HCT116 (cell line): Measurements from ENCODE around the gene SFXN2.

ENCODE experiments used
- EZH2 ChIP-seq: fragments of 200-600 bp; sonication (generic); IDR thresholded peaks from 2 replicates; pipeline ENCODE4 v1.6.1; 2017; ENCODE audit warnings: antibody characterized with exemption, mixed run types
- EZH2phosphoT487 ChIP-seq: fragments of 200-600 bp; IDR thresholded peaks from 2 replicates; pipeline ENCODE4 v1.6.1; 2018; ENCODE audit warnings: antibody characterized with exemption, borderline replicate concordance
- POLR2A ChIP-seq: IDR thresholded peaks from 2 replicates; pipeline ENCODE4 v1.7.0; 2011; ENCODE audit warnings: borderline replicate concordance; ENCODE audit not compliant: insufficient read depth, insufficient read length; ENCODE audit errors: extremely low read depth
- SP1 ChIP-seq: IDR thresholded peaks from 2 replicates; pipeline ENCODE4 v1.6.1; 2012; ENCODE audit warnings: low read depth
- TF ChIP-seq, protein P1 (sequence below), 3 experiments: fragments of 200-600 bp in 1 of 3; sonication (generic) in 1 of 3; IDR thresholded peaks in 2 of 3; conservative IDR thresholded peaks in 1 of 3; 2 replicates each; pipeline ENCODE4 v1.5.1; 2012 to 2017; ENCODE audit warnings: low read depth in 2 of 3, low read length in 2 of 3, antibody characterized with exemption in 1 of 3, borderline replicate concordance in 1 of 3, control low read depth in 1 of 3, mild to moderate bottlenecking in 1 of 3, mixed read lengths in 1 of 3, mixed run types in 1 of 3, moderate library complexity in 1 of 3; ENCODE audit not compliant: insufficient read depth in 1 of 3

DNA sequence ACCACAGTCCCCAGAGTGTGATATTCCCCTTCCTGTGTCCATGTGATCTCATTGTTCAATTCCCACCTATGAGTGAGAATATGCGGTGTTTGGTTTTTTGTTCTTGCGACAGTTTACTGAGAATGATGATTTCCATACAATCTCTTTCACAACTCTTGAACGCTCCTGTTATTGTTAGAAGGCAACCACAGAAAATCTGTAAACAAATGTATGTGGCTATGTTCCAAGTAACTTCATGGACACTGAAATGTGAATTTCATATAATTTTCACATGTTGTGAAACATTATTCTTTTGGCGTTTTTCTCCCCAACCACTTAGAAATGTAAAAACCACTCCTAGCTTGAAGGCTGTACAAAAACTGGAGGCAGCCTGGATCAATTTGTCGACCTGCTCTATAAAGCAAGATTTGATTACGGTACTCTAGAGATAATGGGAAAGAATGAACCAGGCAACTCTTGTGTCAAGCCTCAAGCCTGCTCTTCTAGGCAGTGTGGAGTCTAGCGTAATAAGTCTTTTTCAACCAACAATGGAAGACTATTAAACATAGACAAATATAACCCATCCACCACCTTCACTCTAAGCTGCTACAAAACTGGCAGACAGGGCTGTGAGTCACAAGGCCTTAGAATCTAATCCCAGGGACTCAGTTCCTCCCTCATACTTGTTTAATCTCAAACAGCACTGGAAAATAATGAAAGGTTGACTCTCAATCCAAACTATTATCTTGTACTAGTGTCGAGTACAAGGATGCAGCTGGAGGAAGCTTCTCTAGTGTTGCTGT, 23.0 kb upstream of the SFXN2 start:
- TF ChIP-seq EZH2phosphoT487 = no peak
- no peak for TF ChIP-seq POLR2A
- TF ChIP-seq, protein P1, sequence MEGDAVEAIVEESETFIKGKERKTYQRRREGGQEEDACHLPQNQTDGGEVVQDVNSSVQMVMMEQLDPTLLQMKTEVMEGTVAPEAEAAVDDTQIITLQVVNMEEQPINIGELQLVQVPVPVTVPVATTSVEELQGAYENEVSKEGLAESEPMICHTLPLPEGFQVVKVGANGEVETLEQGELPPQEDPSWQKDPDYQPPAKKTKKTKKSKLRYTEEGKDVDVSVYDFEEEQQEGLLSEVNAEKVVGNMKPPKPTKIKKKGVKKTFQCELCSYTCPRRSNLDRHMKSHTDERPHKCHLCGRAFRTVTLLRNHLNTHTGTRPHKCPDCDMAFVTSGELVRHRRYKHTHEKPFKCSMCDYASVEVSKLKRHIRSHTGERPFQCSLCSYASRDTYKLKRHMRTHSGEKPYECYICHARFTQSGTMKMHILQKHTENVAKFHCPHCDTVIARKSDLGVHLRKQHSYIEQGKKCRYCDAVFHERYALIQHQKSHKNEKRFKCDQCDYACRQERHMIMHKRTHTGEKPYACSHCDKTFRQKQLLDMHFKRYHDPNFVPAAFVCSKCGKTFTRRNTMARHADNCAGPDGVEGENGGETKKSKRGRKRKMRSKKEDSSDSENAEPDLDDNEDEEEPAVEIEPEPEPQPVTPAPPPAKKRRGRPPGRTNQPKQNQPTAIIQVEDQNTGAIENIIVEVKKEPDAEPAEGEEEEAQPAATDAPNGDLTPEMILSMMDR (IDR thresholded peaks at IDR 0.05 in 2 of 3, conservative IDR thresholded peaks at IDR 0.05 in 1 of 3; ENCODE audit: borderline replicate concordance in 1 of 3, insufficient read depth in 1 of 3, low read depth in 2 of 3, low read length in 2 of 3) = no peak
- no peak for TF ChIP-seq EZH2
- TF ChIP-seq SP1 = no peak
